Right lobe of liver (tissue), 6 donors: Measurements from ENCODE around the gene PIEZO2. TPM values are rescaled to one million over a fixed set of nuclear protein-coding genes. Genes with fewer than 3 reads are reported as not detected.
"Not testable (repeated sequence)": the region's sequence is repeated elsewhere in the genome, so short reads cannot be mapped to it uniquely, and the experiment has no call there.

Source experiments
- ATAC-seq, 4 donors: fragments of 200-7000 bp; cut with Tn5 transposase; one replicate each; pipeline ENCODE4 v1.9.1; 2020; ENCODE audit warnings: mild to moderate bottlenecking in 4 of 4, moderate library complexity in 4 of 4
- DNase-seq, 3 donors: peaks; one replicate each; pipeline ENCODE4 v3.0.0-alpha.2; 2020
- H3K27ac ChIP-seq, 3 donors: fragments of 200-600 bp; one replicate each; pipeline ENCODE4 v1.8.0; 2022
- H3K27me3 ChIP-seq, 2 donors: fragments of 200-600 bp; one replicate each; pipeline ENCODE4 v1.8.0; 2022
- H3K36me3 ChIP-seq, 4 donors: fragments of 200-600 bp; sonication (generic) in 1 of 4; one replicate each; pipeline versions ENCODE4 v1.5.1 to v1.8.0; 2017 to 2022; ENCODE audit warnings: control low read depth in 1 of 4
- H3K4me1 ChIP-seq, 4 donors: fragments of 200-600 bp; sonication (generic) in 1 of 4; one replicate each; pipeline versions ENCODE4 v1.5.1 to v1.8.0; 2017 to 2022; ENCODE audit warnings: control low read depth in 1 of 4
- H3K4me3 ChIP-seq, 3 donors: fragments of 200-600 bp; one replicate each; pipeline ENCODE4 v1.8.0; 2022
- H3K9me3 ChIP-seq, 4 donors: fragments of 200-600 bp; sonication (generic) in 1 of 4; one replicate each; pipeline versions ENCODE4 v1.5.1 to v1.8.0; 2017 to 2022; ENCODE audit warnings: control low read depth in 1 of 4
- CTCF ChIP-seq, 4 donors: fragments of 200-600 bp in 3 of 4; fragments of 450-650 bp in 1 of 4; IDR thresholded peaks; one replicate each; pipeline versions ENCODE4 v1.5.1 to v1.8.0; 2016 to 2022; ENCODE audit warnings: antibody characterized with exemption in 4 of 4, mild to moderate bottlenecking in 2 of 4
- POLR2A ChIP-seq: fragments of 450-650 bp; IDR thresholded peaks from one replicate; pipeline ENCODE4 v1.6.1; 2017; ENCODE audit warnings: antibody characterized with exemption, mild to moderate bottlenecking
- WGBS: methylation state at CpG from one replicate; pipeline ENCODE4 v1.1.6; 2018; ENCODE audit warnings: low coverage, low lambda C conversion rate; ENCODE audit not compliant: insufficient coverage; ENCODE audit errors: missing lambda C conversion rate; 5-methylcytosine and 5-hydroxymethylcytosine counted together
- intact Hi-C, 2 donors: fragments of 100-400 bp; cut with DNase I; formaldehyde crosslinking; loops; one replicate each; pipeline versions ENCODE4 v1.11.2 to v1.14.1; 2022
- total RNA-seq, 6 experiments: library from RNA; depleted of rRNA in 2 of 6; stranded (reverse); fragments of >200 nt in 2 of 6; fragmentation: NEBNext Ultra II Directional in 3 of 6; extraction: Animal tissue kit (Norgen Biotek cat#: 25700) in 3 of 6; gene quantifications; one replicate each; pipeline versions ENCODE4 v1.1.0 to v1.2.4, GENCODE V29; 2016 to 2023
- donor health status: DM: no; HTN: yes; CAD: no.
- donor health status: DM: no; HTN: no; CAD: no.
- donor health status: DM: no; HTN: no; CAD: no.
- donor health status: DM: no; HTN: yes; CAD: no.
- donor health status: DM: no; HTN: yes; CAD: no.

PIEZO2 gene
- total RNA-seq, 6 experiments from 2014 or later = 6.6 to 16.9 (median 10.1) TPM

GRCh38 chr18:10659000-10659399 is 490.4 kb downstream of the PIEZO2 start:
- TF ChIP-seq POLR2A = no peak
- TF ChIP-seq CTCF (IDR thresholded peaks at IDR 0.05) = no peak
- Histone ChIP-seq H3K4me1 (no peaks in the 10 kb centered on the region), H3K27ac (no peak overlapping the region), H3K36me3 (no peaks in the 10 kb centered on the region), H3K27me3 (no peaks in the 10 kb centered on the region), H3K9me3 (no peaks in the 10 kb centered on the region), H3K4me3 (no peak overlapping the region)
- no peak for DNase-seq
- intact Hi-C loops = no loop called here
- 69% methylated on average over 5 of the region's 5 CpGs for WGBS
- ATAC-seq = no peak

- H3K9me3 ChIP-seq, H3K4me1 ChIP-seq, DNase-seq, H3K27ac ChIP-seq, H3K36me3 ChIP-seq, H3K4me3 ChIP-seq, ATAC-seq, intact Hi-C loops, H3K27me3 ChIP-seq: not testable (repeated sequence)
- 48% methylated on average over 2 of the region's 5 CpGs for WGBS
Observed at GRCh38 chr18:10644003-10644402, 505.4 kb downstream of the PIEZO2 start.

- H3K27ac ChIP-seq, H3K9me3 ChIP-seq, H3K36me3 ChIP-seq, H3K4me3 ChIP-seq, H3K4me1 ChIP-seq, DNase-seq, intact Hi-C loops, H3K27me3 ChIP-seq: not testable (repeated sequence)
- WGBS = no CpG with 5 or more reads among the region's 5 CpGs
- ATAC-seq = peak; percentile 97 to 99 (median 99)
Observed at GRCh38 chr18:10642915-10643524, 506.3 kb downstream of the PIEZO2 start.

GRCh38 chr18:10638539-10638885 is 510.9 kb downstream of the PIEZO2 start:
- H3K27me3 ChIP-seq, DNase-seq, H3K27ac ChIP-seq, intact Hi-C loops, H3K4me3 ChIP-seq, H3K9me3 ChIP-seq, H3K4me1 ChIP-seq, H3K36me3 ChIP-seq, ATAC-seq: not testable (repeated sequence)
- 92% methylated on average over 3 of the region's 6 CpGs for WGBS

- H3K27me3 ChIP-seq, H3K27ac ChIP-seq, H3K9me3 ChIP-seq, H3K4me3 ChIP-seq, DNase-seq, H3K36me3 ChIP-seq, intact Hi-C loops, H3K4me1 ChIP-seq: not testable (repeated sequence)
- WGBS = 60% methylated on average over 1 of the region's 11 CpGs
- peak in 1 of 4 donors; percentile 28 for ATAC-seq
Observed at GRCh38 chr18:10637858-10638538, 511.4 kb downstream of the PIEZO2 start.

GRCh38 chr18:10629076-10629475 is 520.3 kb downstream of the PIEZO2 start:
- H3K27ac ChIP-seq, H3K36me3 ChIP-seq, H3K9me3 ChIP-seq, intact Hi-C loops, DNase-seq, H3K4me1 ChIP-seq, H3K4me3 ChIP-seq, H3K27me3 ChIP-seq: not testable (repeated sequence)
- WGBS = 48% methylated on average over 4 of the region's 6 CpGs
- peak in 3 of 4 donors; percentile 26 to 62 (median 52) for ATAC-seq

GRCh38 chr18:10626606-10627213 is 522.7 kb downstream of the PIEZO2 start:
- 66% methylated on average over 4 of the region's 7 CpGs for WGBS
- intact Hi-C loops, H3K36me3 ChIP-seq, H3K4me1 ChIP-seq, H3K4me3 ChIP-seq, H3K27ac ChIP-seq, DNase-seq, H3K27me3 ChIP-seq, H3K9me3 ChIP-seq, ATAC-seq: not testable (repeated sequence)

GRCh38 chr18:10623606-10624005 is 525.8 kb downstream of the PIEZO2 start:
- DNase-seq, H3K27ac ChIP-seq, ATAC-seq, H3K9me3 ChIP-seq, H3K36me3 ChIP-seq, H3K4me1 ChIP-seq, H3K4me3 ChIP-seq, H3K27me3 ChIP-seq, intact Hi-C loops: not testable (repeated sequence)
- WGBS = 67% methylated on average over 4 of the region's 4 CpGs

GRCh38 chr18:10622982-10623381 is 526.4 kb downstream of the PIEZO2 start:
- H3K27me3 ChIP-seq, H3K9me3 ChIP-seq, ATAC-seq, H3K36me3 ChIP-seq, DNase-seq, H3K4me3 ChIP-seq, H3K27ac ChIP-seq, H3K4me1 ChIP-seq, intact Hi-C loops: not testable (repeated sequence)
- 36% methylated on average over 1 of the region's 2 CpGs for WGBS

GRCh38 chr18:10620670-10621329 is 528.6 kb downstream of the PIEZO2 start:
- H3K27ac ChIP-seq, H3K36me3 ChIP-seq, H3K9me3 ChIP-seq, DNase-seq, intact Hi-C loops, H3K4me1 ChIP-seq, H3K4me3 ChIP-seq, H3K27me3 ChIP-seq: not testable (repeated sequence)
- ATAC-seq = peak in 1 of 4 donors; percentile 42
- WGBS = 0% methylated on average over 1 of the region's 2 CpGs
